Astrocyte of the cerebellum (primary cell): ENCODE measurements around the gene ANKRD22.
A peak's percentile ranks its signal among the peaks of the same experiment; 100 is the strongest.

Experiments
- DNase-seq: peaks from one replicate; pipeline ENCODE4 v3.0.0-alpha.2; 2011; ENCODE audit warnings: low read depth
- H3K4me3 ChIP-seq: 2 replicates; pipeline ENCODE4 v1.5.1; 2011; ENCODE audit warnings: mild to moderate bottlenecking, low read depth, low read length, moderate library complexity
- CTCF ChIP-seq: IDR thresholded peaks from 2 replicates; pipeline ENCODE4 v1.5.1; 2012; ENCODE audit warnings: low read length, low read depth, moderate library complexity, mild to moderate bottlenecking; ENCODE audit errors: missing control alignments
- in situ Hi-C: cut with HindIII; loops from 2 replicates; pipeline ENCODE4 v1.10.0; 2017; ENCODE audit warnings: low sequenced_read_pairs

The ANKRD22 gene

DNA sequence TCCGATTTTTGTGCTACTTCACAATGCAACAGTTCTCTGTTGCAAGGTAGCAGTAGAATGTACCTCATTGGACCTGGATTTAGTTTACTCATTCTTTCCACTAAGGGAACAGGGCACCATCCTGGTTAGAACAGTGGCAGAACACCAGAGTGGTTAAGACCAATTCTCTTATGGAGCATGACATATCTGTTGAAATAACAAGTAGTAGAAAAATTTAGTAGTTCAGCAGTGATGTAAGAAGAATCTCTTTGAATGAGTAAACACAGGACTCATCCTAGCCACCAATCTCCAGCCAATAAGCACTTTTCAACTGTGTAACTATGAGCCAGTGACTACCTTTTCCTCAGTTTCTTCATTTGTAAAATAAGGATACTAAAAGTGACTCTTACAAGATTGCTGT lies 2.4 kb downstream of the ANKRD22 start:
- H3K4me3 ChIP-seq, result no peak overlapping the region
- in situ Hi-C loops, result loop anchor here (5.0 kb wide), 1 partner anchor 358 kb away; the partner anchor contains the start of gene CH25H
- no peak for TF ChIP-seq CTCF
- peak; percentile 53 for DNase-seq

- no peak overlapping the region for H3K4me3 ChIP-seq
- in situ Hi-C loops, result loop anchor here (5.0 kb wide), 1 partner anchor 359 kb away; the partner anchor contains the start of gene CH25H
- TF ChIP-seq CTCF, result no peak
- peak; percentile 45 for DNase-seq
These were observed 3.1 kb downstream of the ANKRD22 start for GRCh38 chr10:88848499-88848898.

GRCh38 chr10:88843171-88843570 lies 8.5 kb downstream of the ANKRD22 start:
- H3K4me3 ChIP-seq, result no peak overlapping the region
- TF ChIP-seq CTCF, result no peak
- in situ Hi-C loops, result loop anchor here (5.0 kb wide), 1 partner anchor 51 kb away; no protein-coding TSS in a partner anchor
- no peak for DNase-seq

- in situ Hi-C loops, result loop anchor here (5.0 kb wide), 1 partner anchor 49 kb away; no protein-coding TSS in a partner anchor
- no peak overlapping the region for H3K4me3 ChIP-seq
- no peak for TF ChIP-seq CTCF
- DNase-seq, result no peak
These were observed 10.1 kb downstream of the ANKRD22 start for GRCh38 chr10:88841316-88842111.

DNA sequence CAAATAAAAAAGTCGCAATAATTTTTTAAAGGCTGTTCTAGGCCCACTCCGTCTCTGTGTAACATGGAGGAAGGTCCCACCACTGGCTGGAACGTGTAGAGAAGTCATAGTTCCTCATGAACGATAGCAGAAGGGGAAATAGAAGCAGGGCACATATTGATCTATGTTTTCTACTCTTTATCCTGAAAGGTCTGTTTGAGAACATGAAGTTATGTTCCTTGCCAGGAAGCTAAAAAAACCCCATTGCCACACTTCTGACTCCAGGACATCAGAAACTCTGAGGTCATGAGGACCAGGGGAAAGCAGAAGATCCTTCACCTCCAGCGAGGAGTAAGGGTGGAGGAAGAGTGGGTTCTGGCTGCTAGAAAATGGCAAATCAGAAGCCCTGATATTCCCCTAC lies 10.8 kb downstream of the ANKRD22 start:
- in situ Hi-C loops, result loop anchor here (5.0 kb wide), 1 partner anchor 49 kb away; no protein-coding TSS in a partner anchor
- no peak for TF ChIP-seq CTCF
- no peak for DNase-seq
- no peak overlapping the region for H3K4me3 ChIP-seq

DNA sequence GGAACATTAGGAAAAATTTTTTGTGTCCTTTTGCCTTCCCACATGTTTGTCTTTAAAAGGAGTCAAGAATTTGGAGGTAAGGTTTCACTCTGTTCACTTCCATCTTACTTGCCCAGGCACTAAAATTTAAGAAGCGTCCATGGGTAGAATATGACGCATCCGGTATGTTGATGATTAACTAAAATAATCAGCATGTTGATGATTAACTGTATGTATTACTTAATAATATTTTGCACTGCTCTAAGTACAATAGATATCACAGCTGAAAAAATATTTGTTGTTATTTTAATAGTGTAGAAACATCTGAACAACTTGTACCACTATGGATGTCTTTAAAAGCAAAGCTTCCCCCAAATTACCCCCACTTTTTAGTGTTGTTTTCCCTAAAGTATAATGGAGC lies 11.5 kb downstream of the ANKRD22 start:
- no peak overlapping the region for H3K4me3 ChIP-seq
- in situ Hi-C loops, result loop anchor here (5.0 kb wide), 1 partner anchor 48 kb away; no protein-coding TSS in a partner anchor
- DNase-seq, result no peak
- TF ChIP-seq CTCF, result no peak
